Urinary bladder (tissue), 4 donors: ENCODE measurements around the gene DUS4L. TPM values are rescaled to one million over a fixed set of nuclear protein-coding genes. Genes with fewer than 3 reads are reported as not detected.
"Not testable (repeated sequence)": the region's sequence is repeated elsewhere in the genome, so short reads cannot be mapped to it uniquely, and the experiment has no call there.

Experiments
- DNase-seq: peaks from one replicate; pipeline ENCODE4 v3.0.0-alpha.2; 2015; ENCODE audit errors: extremely low spot score
- H3K27ac ChIP-seq: one replicate; pipeline ENCODE4 v1.5.1; 2013; ENCODE audit warnings: low read depth, mild to moderate bottlenecking, moderate library complexity
- H3K36me3 ChIP-seq: one replicate; pipeline ENCODE4 v1.6.1; 2013; ENCODE audit warnings: mild to moderate bottlenecking, moderate library complexity; ENCODE audit not compliant: insufficient read depth
- H3K4me1 ChIP-seq: one replicate; pipeline ENCODE4 v1.6.1; 2013; ENCODE audit warnings: mild to moderate bottlenecking, moderate library complexity; ENCODE audit not compliant: insufficient read depth
- H3K4me3 ChIP-seq: one replicate; pipeline ENCODE4 v1.5.1; 2013; ENCODE audit warnings: low read depth, low read length
- WGBS: extraction: QIAGEN DNeasy Blood & Tissue Kit; methylation state at CpG from one replicate; pipeline ENCODE4 v1.1.7; 2013; 5-methylcytosine and 5-hydroxymethylcytosine counted together
- polyA plus RNA-seq: library from polyadenylated mRNA; stranded (reverse); fragments of 200-250 nt; gene quantifications from one replicate; pipeline ENCODE4 v1.2.3, GENCODE V29; 2013
- total RNA-seq: library from RNA; depleted of rRNA; stranded (reverse); fragments of >200 nt; gene quantifications from one replicate; pipeline ENCODE4 v1.2.3, GENCODE V29; 2014
- donor health status: healthy with polysubstance abuse.
- donor health status: healthy.

The DUS4L gene, protein sequence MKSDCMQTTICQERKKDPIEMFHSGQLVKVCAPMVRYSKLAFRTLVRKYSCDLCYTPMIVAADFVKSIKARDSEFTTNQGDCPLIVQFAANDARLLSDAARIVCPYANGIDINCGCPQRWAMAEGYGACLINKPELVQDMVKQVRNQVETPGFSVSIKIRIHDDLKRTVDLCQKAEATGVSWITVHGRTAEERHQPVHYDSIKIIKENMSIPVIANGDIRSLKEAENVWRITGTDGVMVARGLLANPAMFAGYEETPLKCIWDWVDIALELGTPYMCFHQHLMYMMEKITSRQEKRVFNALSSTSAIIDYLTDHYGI
- total RNA-seq = 16.8 TPM
- 4.8 TPM for polyA plus RNA-seq

- Histone ChIP-seq H3K27ac (peak within 1 kb of the TSS; percentile 98), H3K4me1 (no peaks in the 10 kb centered on the region), H3K4me3 (peak within 1 kb of the TSS; percentile 100), H3K36me3 (no peaks in the 10 kb centered on the region)
- WGBS = under 1% methylated on average over 55 of the region's 55 CpGs
- peak; percentile 57 for DNase-seq
Observed at GRCh38 chr7:107563775-107564552, at the start of gene DUS4L, which contains the start of gene COG5. TSS of gene DUS4L (plus strand) at chr7:107563971. CDS start at chr7:107567071, 3,100 bp downstream. TSS of gene COG5 (minus strand) at chr7:107563920. CDS start at chr7:107563896, 24 bp downstream.

- Histone ChIP-seq H3K4me3 (no peak overlapping the region), H3K36me3 (no peaks in the 10 kb centered on the region), H3K4me1 (no peaks in the 10 kb centered on the region), H3K27ac (no peak overlapping the region)
- 96% methylated on average over 2 of the region's 2 CpGs for WGBS
- no peak for DNase-seq
Observed at GRCh38 chr7:107526672-107527071, 37.1 kb upstream of the DUS4L start.

DNA sequence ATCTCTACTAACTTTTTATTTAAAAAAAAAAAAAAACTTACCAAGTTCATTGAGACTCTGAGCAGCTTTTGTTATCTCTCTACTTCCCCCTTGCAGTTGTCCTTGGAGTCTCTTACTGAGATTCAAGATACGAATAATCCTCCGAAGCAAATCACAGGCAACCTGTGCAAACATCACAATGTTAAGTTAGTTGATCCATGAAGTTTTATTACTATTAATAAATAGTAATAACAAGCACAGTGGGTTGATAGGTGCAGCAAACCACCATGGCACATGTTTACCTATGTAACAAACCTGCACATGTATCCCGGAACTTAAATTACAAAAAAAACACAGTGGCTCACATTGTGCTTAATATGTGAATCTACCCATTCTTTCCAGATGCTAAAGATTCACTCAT is 36.6 kb upstream of the DUS4L start:
- no peaks in the 10 kb centered on the region for H3K36me3 ChIP-seq
- DNase-seq = no peak
- no peak overlapping the region for H3K27ac ChIP-seq
- H3K4me1 ChIP-seq = no peaks in the 10 kb centered on the region
- no peak overlapping the region for H3K4me3 ChIP-seq
- WGBS = 93% methylated on average over 3 of the region's 3 CpGs

DNA sequence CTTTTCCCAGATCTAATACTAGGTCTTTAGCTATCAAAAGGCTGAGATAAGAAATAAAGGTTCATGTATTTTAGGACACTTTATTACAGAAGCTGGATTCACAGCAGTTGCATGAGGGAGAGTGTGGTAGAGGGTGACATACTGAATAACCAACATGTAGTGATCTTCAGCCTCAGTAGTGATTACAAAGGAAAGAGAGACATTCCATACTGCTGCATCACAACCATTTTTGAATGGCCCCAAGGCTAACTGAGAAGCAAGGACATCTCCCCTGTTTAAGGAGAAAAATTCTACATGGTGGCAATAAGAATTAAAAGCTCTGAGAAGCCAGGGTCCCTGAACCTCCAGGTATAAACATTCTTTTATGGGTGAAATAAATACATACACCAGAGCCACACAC is 35.3 kb upstream of the DUS4L start:
- Histone ChIP-seq H3K4me3 (no peak overlapping the region), H3K27ac (no peak overlapping the region), H3K4me1 (no peaks in the 10 kb centered on the region), H3K36me3 (no peaks in the 10 kb centered on the region)
- DNase-seq = no peak

GRCh38 chr7:107530751-107531150 is 33.0 kb upstream of the DUS4L start:
- Histone ChIP-seq H3K4me1 (no peaks in the 10 kb centered on the region), H3K36me3 (no peaks in the 10 kb centered on the region), H3K4me3 (no peak overlapping the region), H3K27ac (no peak overlapping the region)
- DNase-seq = no peak

- Histone ChIP-seq H3K4me1 (no peaks in the 10 kb centered on the region), H3K4me3 (no peak overlapping the region), H3K36me3 (no peaks in the 10 kb centered on the region), H3K27ac (no peak overlapping the region)
- DNase-seq = no peak
Observed at GRCh38 chr7:107534139-107534538, 29.6 kb upstream of the DUS4L start.

DNA sequence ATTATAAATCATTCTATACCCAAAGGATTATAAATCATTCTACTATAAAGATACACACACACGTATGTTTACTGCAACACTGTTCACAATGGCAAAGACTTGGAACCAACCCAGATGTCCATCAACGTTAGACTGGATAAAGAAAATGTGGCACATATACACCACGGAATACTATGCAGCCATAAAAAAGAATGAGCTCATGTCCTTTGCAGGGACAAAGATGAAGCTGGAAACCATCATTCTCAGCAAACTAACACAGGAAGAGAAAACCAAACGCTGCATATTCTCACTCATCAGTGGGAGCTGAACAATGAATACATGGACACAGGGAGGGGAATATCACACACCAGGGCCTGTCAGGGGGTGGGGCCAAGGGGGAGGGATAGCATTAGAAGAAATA is 26.5 kb upstream of the DUS4L start:
- WGBS = 96% methylated on average over 4 of the region's 4 CpGs
- H3K4me1 ChIP-seq, H3K36me3 ChIP-seq, H3K4me3 ChIP-seq, H3K27ac ChIP-seq, DNase-seq: not testable (repeated sequence)

DNA sequence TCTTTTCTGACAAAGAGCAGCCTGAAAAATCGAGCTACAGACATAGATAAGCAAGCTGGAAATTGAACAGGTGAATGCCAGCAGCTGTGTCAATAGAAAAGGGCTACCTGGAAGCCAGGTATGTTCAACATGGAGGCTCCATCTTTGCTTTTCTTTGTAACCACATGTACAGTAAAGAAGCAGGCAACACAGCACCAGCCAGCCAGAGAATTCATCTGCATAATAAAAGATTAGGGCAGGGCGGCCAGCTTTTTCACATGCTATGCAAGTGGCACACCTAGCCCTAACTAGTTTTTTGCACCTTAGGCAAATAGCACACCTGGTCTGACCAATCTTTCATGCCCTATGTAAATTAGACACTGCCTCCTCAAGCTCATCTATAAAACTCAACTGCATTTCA is 25.8 kb upstream of the DUS4L start:
- H3K36me3 ChIP-seq = no peaks in the 10 kb centered on the region
- no peak for DNase-seq

DNA sequence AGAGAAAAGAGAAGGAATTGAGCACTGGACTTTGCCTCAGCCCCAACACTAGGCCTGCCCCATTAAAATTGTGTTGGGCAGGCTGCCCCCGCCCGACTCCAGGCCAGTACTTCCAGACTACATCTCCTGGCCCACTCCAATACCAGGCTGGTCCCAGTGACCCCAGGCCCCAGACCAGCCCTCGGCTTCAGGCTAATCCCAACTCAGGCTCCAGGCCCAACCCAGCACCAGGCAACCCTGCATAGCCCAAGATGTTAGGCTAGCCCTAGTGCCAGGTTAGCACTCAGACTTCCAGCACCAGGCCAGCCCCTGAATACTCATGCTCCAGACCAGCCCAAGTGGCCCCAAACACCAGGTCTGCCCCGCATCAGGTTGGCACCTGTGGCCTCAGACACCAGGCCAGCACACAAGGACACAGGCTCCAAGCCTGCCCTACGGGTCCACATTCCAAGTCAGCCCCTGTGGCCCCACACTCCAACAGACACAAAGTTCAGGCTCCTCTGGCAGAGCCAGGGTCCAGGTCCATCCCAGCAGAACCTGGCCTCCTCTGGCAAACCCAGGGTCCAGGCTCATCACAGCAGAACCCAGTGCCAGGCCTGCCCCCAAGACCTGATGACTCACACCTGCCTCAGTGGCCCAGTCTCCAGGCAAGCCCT is 20.3 kb upstream of the DUS4L start:
- Histone ChIP-seq H3K36me3 (no peaks in the 10 kb centered on the region), H3K27ac (no peak overlapping the region), H3K4me1 (no peaks in the 10 kb centered on the region), H3K4me3 (no peak overlapping the region)
- DNase-seq = no peak
- WGBS = 98% methylated on average over 5 of the region's 5 CpGs

More for the DNA sequence above, 25.8 kb upstream of the DUS4L start:
- Histone ChIP-seq H3K4me1 (no peaks in the 10 kb centered on the region), H3K4me3 (no peak overlapping the region), H3K27ac (no peak overlapping the region)
- 71% methylated on average over 2 of the region's 2 CpGs for WGBS

GRCh38 chr7:107544848-107545591 is 18.8 kb upstream of the DUS4L start:
- DNase-seq = no peak
- WGBS = 99% methylated on average over 4 of the region's 4 CpGs
- H3K27ac ChIP-seq = no peak overlapping the region
- no peak overlapping the region for H3K4me3 ChIP-seq
- H3K4me1 ChIP-seq = no peaks in the 10 kb centered on the region
- H3K36me3 ChIP-seq = no peaks in the 10 kb centered on the region

GRCh38 chr7:107551936-107552335 is 11.8 kb upstream of the DUS4L start:
- Histone ChIP-seq H3K36me3 (peaks cover 3% of the 10 kb centered on the region), H3K27ac (no peak overlapping the region), H3K4me1 (no peaks in the 10 kb centered on the region), H3K4me3 (no peak overlapping the region)
- no peak for DNase-seq
- 96% methylated on average over 1 of the region's 1 CpG for WGBS

DNA sequence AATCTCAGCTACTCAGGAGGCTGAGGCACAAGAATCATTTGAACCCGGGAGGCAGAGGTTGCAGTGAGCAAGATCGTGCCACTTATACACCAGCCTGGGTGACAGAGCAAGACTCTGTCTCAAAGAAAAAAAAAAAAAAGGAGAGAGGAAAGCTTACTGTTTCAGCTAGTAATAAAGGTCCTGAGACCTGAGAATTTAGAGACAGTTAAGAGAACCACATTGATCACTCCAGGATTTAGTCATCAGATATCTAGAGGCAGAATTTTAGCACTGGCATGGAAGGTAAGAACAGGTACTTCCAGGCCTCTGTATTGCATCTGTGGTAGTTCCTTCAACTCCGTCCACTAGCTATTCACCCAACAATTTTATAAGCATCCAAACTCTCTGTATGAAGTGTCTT is 7.9 kb upstream of the DUS4L start:
- no peaks in the 10 kb centered on the region for H3K4me1 ChIP-seq
- H3K4me3 ChIP-seq = no peak overlapping the region
- WGBS = 97% methylated on average over 3 of the region's 3 CpGs
- peaks cover 3% of the 10 kb centered on the region for H3K36me3 ChIP-seq
- no peak overlapping the region for H3K27ac ChIP-seq
- DNase-seq = no peak

DNA sequence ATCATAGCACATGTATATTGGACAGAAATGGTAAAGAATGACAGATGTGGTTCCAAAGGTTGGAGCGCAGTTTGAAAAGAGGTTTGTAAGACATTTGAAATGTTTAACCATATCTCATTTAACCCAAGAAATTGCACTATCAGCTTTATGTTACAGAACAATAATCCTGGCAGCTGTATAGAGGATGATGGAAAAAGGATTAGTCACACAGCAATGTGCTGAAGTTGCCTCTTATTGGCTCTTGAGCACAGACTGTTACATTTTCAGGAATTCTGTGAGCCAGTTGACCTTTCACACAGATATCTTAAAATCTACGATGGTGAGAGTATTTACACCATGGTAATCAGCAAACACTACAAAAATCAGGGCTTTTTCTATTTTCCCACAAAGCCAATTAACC is 3.9 kb upstream of the DUS4L start:
- WGBS = 72% methylated on average over 2 of the region's 2 CpGs
- no peak for DNase-seq
- no peak overlapping the region for H3K27ac ChIP-seq

More for the DNA sequence above, 3.9 kb upstream of the DUS4L start:
- no peak overlapping the region for H3K4me3 ChIP-seq
- no peaks in the 10 kb centered on the region for H3K4me1 ChIP-seq
- H3K36me3 ChIP-seq = peaks cover 1% of the 10 kb centered on the region
